SU-DHL-6 (cell line): ENCODE data around the gene CRTC2.

Source experiments
- EZH2phosphoT487 ChIP-seq: fragments of 200-600 bp; sonication (generic), shearing (Covaris generic); conservative IDR thresholded peaks from 2 replicates; pipeline ENCODE4 v1.6.1; 2018; ENCODE audit warnings: mild to moderate bottlenecking, antibody characterized with exemption, low read length, moderate library complexity, mixed read lengths
- TF ChIP-seq, protein P1 (sequence below): fragments of 200-600 bp; sonication (generic); IDR thresholded peaks from one replicate; pipeline ENCODE4 v1.5.1; 2017; ENCODE audit warnings: antibody characterized with exemption, mild to moderate bottlenecking, low read length, moderate library complexity; ENCODE audit not compliant: insufficient read depth, poor library complexity, severe bottlenecking

DNA sequence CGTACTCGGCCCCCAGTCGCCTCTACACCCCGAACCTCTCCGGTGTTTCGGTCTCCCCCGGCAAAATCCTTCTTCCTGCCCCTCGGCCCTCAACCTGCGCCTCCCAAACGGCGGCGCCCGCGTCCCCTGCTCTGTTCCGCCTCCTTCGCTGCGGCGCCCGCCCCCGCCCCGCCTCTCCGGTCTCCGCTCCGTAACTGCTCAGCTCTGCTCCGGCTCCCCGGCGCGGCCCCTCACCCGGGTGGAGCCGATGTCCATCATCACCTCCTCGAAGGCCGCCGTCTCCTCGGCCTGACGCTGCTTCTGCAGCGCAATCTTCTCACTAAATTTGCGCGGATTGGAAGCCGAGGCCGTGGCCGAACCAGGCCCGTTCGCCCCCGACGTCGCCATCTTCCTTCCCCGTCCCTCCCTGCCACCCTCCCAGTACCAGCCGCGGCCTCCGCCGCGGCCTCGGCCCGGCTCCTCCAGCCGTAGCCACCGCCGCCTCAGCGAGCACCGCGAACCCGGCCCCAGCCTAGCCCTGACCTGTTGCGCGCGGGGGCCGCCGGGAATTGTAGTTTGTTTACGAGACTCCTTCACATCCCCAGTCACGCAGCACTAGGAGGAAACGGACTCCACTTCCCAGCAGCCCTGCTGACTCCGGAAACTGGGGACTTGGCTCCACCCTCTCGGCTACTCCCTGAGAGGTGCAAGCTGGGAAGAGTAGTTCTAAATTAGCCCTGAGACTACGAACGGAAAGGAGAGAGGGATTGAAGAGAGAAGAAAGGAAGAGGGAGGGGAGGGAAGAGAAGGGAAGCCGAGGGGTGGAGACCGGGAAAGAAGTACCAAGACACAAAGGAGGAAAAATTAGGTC lies at the start of gene CRTC2:
- TF ChIP-seq, protein P1, sequence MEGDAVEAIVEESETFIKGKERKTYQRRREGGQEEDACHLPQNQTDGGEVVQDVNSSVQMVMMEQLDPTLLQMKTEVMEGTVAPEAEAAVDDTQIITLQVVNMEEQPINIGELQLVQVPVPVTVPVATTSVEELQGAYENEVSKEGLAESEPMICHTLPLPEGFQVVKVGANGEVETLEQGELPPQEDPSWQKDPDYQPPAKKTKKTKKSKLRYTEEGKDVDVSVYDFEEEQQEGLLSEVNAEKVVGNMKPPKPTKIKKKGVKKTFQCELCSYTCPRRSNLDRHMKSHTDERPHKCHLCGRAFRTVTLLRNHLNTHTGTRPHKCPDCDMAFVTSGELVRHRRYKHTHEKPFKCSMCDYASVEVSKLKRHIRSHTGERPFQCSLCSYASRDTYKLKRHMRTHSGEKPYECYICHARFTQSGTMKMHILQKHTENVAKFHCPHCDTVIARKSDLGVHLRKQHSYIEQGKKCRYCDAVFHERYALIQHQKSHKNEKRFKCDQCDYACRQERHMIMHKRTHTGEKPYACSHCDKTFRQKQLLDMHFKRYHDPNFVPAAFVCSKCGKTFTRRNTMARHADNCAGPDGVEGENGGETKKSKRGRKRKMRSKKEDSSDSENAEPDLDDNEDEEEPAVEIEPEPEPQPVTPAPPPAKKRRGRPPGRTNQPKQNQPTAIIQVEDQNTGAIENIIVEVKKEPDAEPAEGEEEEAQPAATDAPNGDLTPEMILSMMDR: no peak
- TF ChIP-seq EZH2phosphoT487: no peak
